ENCODE measurements around the gene KCNC3. TPM values are rescaled to one million over a fixed set of nuclear protein-coding genes. Genes with fewer than 3 reads are reported as not detected.
A peak's percentile ranks its signal among the peaks of the same experiment; 100 is the strongest.

Gene KCNC3
- total and polyA plus RNA-seq, 2 of the 13 experiments (the other 11 are each of a cell fraction or from before 2014, with no cell fraction given) = 0.29 to 1.7 TPM

GRCh38 chr19:50376166-50377050 lies 47.2 kb upstream of the KCNC3 start, which contains the start of gene NR1H2 (continued):
- TF ChIP-seq EEA1 (CRISPR knock-in tag; IDR thresholded peaks at IDR 0.05; ENCODE audit: borderline replicate concordance) (no peak), SP1 (IDR thresholded peaks at IDR 0.05) (no peak), SP1 (CRISPR knock-in tag; IDR thresholded peaks at IDR 0.05) (peak; percentile 75; the same call in 1 of the 2 replicates), MXD1 (CRISPR knock-in tag; IDR thresholded peaks at IDR 0.05) (no peak), ZNF782 (CRISPR knock-in tag; IDR thresholded peaks at IDR 0.05; ENCODE audit: borderline replicate concordance) (peak; percentile 79; the same call in 1 of the 2 replicates), AHDC1 (CRISPR knock-in tag; IDR thresholded peaks at IDR 0.05; ENCODE audit: borderline replicate concordance) (no peak), MZF1 (CRISPR knock-in tag; IDR thresholded peaks at IDR 0.05; ENCODE audit: borderline replicate concordance) (no peak), ZNF296 (CRISPR knock-in tag; conservative IDR thresholded peaks at IDR 0.05) (no peak), NFE2L1 (CRISPR knock-in tag; IDR thresholded peaks at IDR 0.05; ENCODE audit: borderline replicate concordance) (no peak), WIZ (CRISPR knock-in tag; IDR thresholded peaks at IDR 0.05) (0 out of 2 replicates have a peak, but pooled peaks have one; percentile 75), ZNF44 (CRISPR knock-in tag; IDR thresholded peaks at IDR 0.05) (no peak), MBNL3 (CRISPR knock-in tag; conservative IDR thresholded peaks at IDR 0.05) (no peak), FIP1L1 (IDR thresholded peaks at IDR 0.05; ENCODE audit: borderline replicate concordance, insufficient read depth, low read depth, low read length) (no peak), DZIP1 (CRISPR knock-in tag; IDR thresholded peaks at IDR 0.05) (0 out of 2 replicates have a peak, but pooled peaks have one; percentile 72), TCF7 (IDR thresholded peaks at IDR 0.05; ENCODE audit: low read depth) (no peak), KDM4B (CRISPR knock-in tag; IDR thresholded peaks at IDR 0.05) (no peak), DMTF1 (CRISPR knock-in tag; IDR thresholded peaks at IDR 0.05) (0 out of 2 replicates have a peak, but pooled peaks have one; percentile 45), ZNF367 (CRISPR knock-in tag; IDR thresholded peaks at IDR 0.05; ENCODE audit: borderline replicate concordance) (no peak)

Data from HepG2 (cell line).